Lower lobe of right lung (tissue), 2 donors: ENCODE measurements around the gene PFDN1. TPM values are rescaled to one million over a fixed set of nuclear protein-coding genes. Genes with fewer than 3 reads are reported as not detected.
A peak's percentile ranks its signal among the peaks of the same experiment; 100 is the strongest.

Source experiments
- ATAC-seq, 2 donors: fragments of 200-7000 bp; cut with Tn5 transposase; one replicate each; pipeline ENCODE4 v1.9.1; 2020 to 2022; ENCODE audit warnings: mild to moderate bottlenecking in 2 of 2, moderate library complexity in 2 of 2
- DNase-seq: peaks from one replicate; pipeline ENCODE4 v3.0.0-alpha.2; 2020
- H3K27ac ChIP-seq: fragments of 200-600 bp; one replicate; pipeline ENCODE4 v1.8.0; 2022
- H3K27me3 ChIP-seq: fragments of 200-600 bp; one replicate; pipeline ENCODE4 v1.8.0; 2022; ENCODE audit warnings: low read depth
- H3K36me3 ChIP-seq: fragments of 200-600 bp; one replicate; pipeline ENCODE4 v1.8.0; 2022; ENCODE audit warnings: mild to moderate bottlenecking
- H3K4me1 ChIP-seq: fragments of 200-600 bp; one replicate; pipeline ENCODE4 v1.8.0; 2022
- H3K4me3 ChIP-seq: fragments of 200-600 bp; one replicate; pipeline ENCODE4 v1.8.0; 2022; ENCODE audit warnings: mild to moderate bottlenecking
- H3K9me3 ChIP-seq: fragments of 200-600 bp; one replicate; pipeline ENCODE4 v1.8.0; 2022
- intact Hi-C: fragments of 100-400 bp; cut with DNase I; formaldehyde crosslinking; loops from one replicate; pipeline ENCODE4 v1.11.0; 2022
- total RNA-seq: library from RNA; stranded (reverse); fragmentation: NEBNext Ultra II Directional; extraction: Animal tissue kit (Norgen Biotek cat#: 25700); gene quantifications from one replicate; pipeline ENCODE4 v1.2.1, GENCODE V29; 2021
- TF ChIP-seq, protein P1 (sequence below): fragments of 200-600 bp; IDR thresholded peaks from one replicate; pipeline ENCODE4 v1.8.0; 2022; ENCODE audit warnings: antibody characterized with exemption, mild to moderate bottlenecking
- donor health status: DM: no; HTN: yes; CAD: no; lungs with severe emphysema.

Gene PFDN1
- total RNA-seq, 1 donor from 2014 or later: 47.1 TPM

- peaks cover 65% of the 10 kb centered on the region for H3K4me1 ChIP-seq
- no peak overlapping the region for H3K4me3 ChIP-seq
- H3K27ac ChIP-seq: no peak overlapping the region
- no peaks in the 10 kb centered on the region for H3K9me3 ChIP-seq
- peaks cover 43% of the 10 kb centered on the region for H3K36me3 ChIP-seq
- DNase-seq: peak; percentile 94
- intact Hi-C loops: loop anchor here (5.0 kb wide), 1 partner anchor 103 kb away; the partner anchor contains the start of gene HBEGF
- peak; percentile 78 to 86 for ATAC-seq
- TF ChIP-seq, protein P1, sequence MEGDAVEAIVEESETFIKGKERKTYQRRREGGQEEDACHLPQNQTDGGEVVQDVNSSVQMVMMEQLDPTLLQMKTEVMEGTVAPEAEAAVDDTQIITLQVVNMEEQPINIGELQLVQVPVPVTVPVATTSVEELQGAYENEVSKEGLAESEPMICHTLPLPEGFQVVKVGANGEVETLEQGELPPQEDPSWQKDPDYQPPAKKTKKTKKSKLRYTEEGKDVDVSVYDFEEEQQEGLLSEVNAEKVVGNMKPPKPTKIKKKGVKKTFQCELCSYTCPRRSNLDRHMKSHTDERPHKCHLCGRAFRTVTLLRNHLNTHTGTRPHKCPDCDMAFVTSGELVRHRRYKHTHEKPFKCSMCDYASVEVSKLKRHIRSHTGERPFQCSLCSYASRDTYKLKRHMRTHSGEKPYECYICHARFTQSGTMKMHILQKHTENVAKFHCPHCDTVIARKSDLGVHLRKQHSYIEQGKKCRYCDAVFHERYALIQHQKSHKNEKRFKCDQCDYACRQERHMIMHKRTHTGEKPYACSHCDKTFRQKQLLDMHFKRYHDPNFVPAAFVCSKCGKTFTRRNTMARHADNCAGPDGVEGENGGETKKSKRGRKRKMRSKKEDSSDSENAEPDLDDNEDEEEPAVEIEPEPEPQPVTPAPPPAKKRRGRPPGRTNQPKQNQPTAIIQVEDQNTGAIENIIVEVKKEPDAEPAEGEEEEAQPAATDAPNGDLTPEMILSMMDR: peak; percentile 88
- H3K27me3 ChIP-seq: no peaks in the 10 kb centered on the region
Observed at GRCh38 chr5:140244525-140245025, 58.3 kb downstream of the PFDN1 start.

DNA sequence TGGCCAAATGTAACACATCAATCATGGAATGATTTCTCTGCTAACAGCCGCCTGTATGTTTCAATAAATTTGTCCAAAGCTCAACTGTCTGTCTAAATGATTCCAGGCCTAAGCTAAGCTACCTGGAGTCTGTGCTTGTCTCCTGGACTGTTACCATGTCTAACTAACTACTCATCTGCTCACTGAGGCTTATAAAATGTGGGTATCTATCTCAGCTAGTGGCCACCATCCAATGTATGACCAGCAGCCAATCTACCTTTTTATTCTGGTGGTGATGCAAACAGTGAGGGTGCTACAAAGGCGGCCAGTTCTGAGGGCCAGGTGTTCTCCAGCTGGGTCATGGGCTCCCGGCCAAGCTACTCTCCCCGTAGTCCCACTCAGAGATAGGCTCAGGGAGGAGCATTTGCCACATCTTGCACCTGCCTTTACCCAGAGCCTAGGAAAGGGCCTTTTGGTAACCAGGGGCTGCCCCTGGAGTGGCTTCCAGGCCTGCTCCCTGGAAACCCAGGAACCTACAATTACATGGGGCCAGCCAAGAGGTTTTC, 59.1 kb downstream of the PFDN1 start:
- ATAC-seq (no peak), DNase-seq (no peak)
- Histone ChIP-seq H3K4me3 (no peak overlapping the region), H3K27me3 (no peaks in the 10 kb centered on the region), H3K9me3 (no peaks in the 10 kb centered on the region), H3K4me1 (peaks cover 66% of the 10 kb centered on the region), H3K27ac (no peak overlapping the region), H3K36me3 (peaks cover 35% of the 10 kb centered on the region)
- intact Hi-C loops: loop anchor here (5.0 kb wide), 1 partner anchor 104 kb away; the partner anchor contains the start of gene HBEGF
- TF ChIP-seq, protein P1: no peak

DNA sequence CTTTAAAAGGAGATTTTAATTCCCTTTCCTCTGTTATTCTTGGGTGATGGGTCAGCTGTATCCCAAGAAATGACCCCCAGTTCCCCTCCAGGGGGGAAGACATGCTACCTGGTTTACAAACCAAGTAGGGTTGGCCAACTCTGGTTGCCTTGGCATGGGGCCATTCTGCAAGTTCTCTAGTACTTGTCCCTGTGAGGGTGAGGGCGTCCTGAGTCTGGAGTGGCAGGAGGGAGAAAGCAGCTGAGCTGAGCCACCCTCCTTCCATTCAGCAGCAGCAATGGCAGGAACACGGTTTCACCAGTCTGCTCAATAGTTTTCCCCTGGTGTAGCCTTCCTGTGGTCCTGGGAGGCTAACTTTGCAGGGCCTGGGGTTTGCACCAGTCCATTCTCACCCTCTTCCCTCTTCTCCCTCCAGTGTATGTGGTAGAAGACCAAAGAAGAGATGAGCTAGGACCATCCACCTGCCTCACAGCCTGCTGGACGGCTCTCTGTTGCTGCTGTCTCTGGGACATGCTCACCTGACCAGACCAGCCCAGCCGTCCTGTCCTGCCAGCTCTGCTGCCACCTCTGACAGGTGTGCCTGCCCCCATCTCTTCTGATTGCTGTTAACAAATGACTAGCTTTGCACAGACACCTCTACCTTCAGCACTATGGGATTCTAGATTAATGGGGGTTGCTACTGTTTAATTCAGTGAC, 59.9 kb downstream of the PFDN1 start:
- Histone ChIP-seq H3K27me3 (no peaks in the 10 kb centered on the region), H3K4me1 (peaks cover 66% of the 10 kb centered on the region), H3K27ac (no peak overlapping the region), H3K9me3 (no peaks in the 10 kb centered on the region), H3K4me3 (no peak overlapping the region), H3K36me3 (peaks cover 28% of the 10 kb centered on the region)
- TF ChIP-seq, protein P1: no peak
- DNase-seq: peak; percentile 61
- ATAC-seq: no peak
- intact Hi-C loops: loop anchor here (5.0 kb wide), 1 partner anchor 104 kb away; the partner anchor contains the start of gene HBEGF

DNA sequence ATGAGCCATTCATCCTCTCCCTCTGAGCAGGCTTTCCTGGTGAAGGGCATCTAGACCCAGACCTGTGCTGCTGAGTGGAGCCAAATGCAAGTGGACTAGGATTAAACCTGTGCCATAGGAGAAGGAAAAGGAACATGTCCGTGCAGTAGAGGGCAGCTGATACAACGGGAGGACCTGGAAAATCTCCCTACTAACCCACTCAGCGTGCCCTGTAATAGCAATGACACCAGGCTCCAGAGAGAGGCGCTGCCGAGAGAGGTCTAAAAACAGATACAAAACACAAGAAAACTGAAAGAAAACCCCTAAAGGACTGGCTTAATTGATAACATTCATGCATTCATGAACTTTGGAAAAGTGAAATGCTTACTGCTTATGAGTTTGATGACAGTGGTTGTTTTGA, 60.8 kb downstream of the PFDN1 start:
- peaks cover 28% of the 10 kb centered on the region for H3K36me3 ChIP-seq

GRCh38 chr5:140240987-140241706, 61.8 kb downstream of the PFDN1 start:
- DNase-seq (peak; percentile 68), ATAC-seq (peak; percentile 55 to 62)
- Histone ChIP-seq H3K9me3 (no peaks in the 10 kb centered on the region), H3K27ac (no peak overlapping the region), H3K4me1 (peaks cover 70% of the 10 kb centered on the region), H3K27me3 (no peaks in the 10 kb centered on the region), H3K36me3 (peaks cover 28% of the 10 kb centered on the region), H3K4me3 (no peak overlapping the region)
- TF ChIP-seq, protein P1: no peak
- intact Hi-C loops: loop anchor here (5.0 kb wide), 1 partner anchor 106 kb away; the partner anchor contains the start of gene HBEGF

More for the DNA sequence above, 60.8 kb downstream of the PFDN1 start:
- no peaks in the 10 kb centered on the region for H3K27me3 ChIP-seq
- H3K4me3 ChIP-seq: no peak overlapping the region
- no peak for ATAC-seq
- no peak overlapping the region for H3K27ac ChIP-seq
- peaks cover 68% of the 10 kb centered on the region for H3K4me1 ChIP-seq
- DNase-seq: no peak
- TF ChIP-seq, protein P1: no peak
- no peaks in the 10 kb centered on the region for H3K9me3 ChIP-seq
- intact Hi-C loops: loop anchor here (5.0 kb wide), 1 partner anchor 105 kb away; the partner anchor contains the start of gene HBEGF
